Epithelial cell of proximal tubule (primary cell): ENCODE results near the gene SLC38A1. TPM values are rescaled to one million over a fixed set of nuclear protein-coding genes. Genes with fewer than 3 reads are reported as not detected.
"Not testable (repeated sequence)": the region's sequence is repeated elsewhere in the genome, so short reads cannot be mapped to it uniquely, and the experiment has no call there.

ENCODE experiments used
- DNase-seq: peaks from one replicate; pipeline ENCODE4 v3.0.0-alpha.2; 2011; ENCODE audit warnings: low read depth
- H3K4me3 ChIP-seq: 2 replicates; pipeline ENCODE4 v1.5.1; 2011; ENCODE audit warnings: low read depth, mild to moderate bottlenecking, low read length
- CTCF ChIP-seq: conservative IDR thresholded peaks from 2 replicates; pipeline ENCODE4 v1.5.1; 2012; ENCODE audit warnings: low read depth, mild to moderate bottlenecking, low read length
- total RNA-seq: library from RNA; depleted of rRNA; stranded (reverse); fragments of >200 nt; gene quantifications from 2 replicates; pipeline ENCODE4 v1.2.3, GENCODE V29; 2015

SLC38A1 gene
- total RNA-seq, 1 donor from 2014 or later, result 73.1 TPM

GRCh38 chr12:46206471-46206870 lies 62.4 kb downstream of the SLC38A1 start:
- TF ChIP-seq CTCF, result no peak
- no peak for DNase-seq
- no peak overlapping the region for H3K4me3 ChIP-seq

GRCh38 chr12:46205294-46205693 lies 63.5 kb downstream of the SLC38A1 start:
- TF ChIP-seq CTCF, result no peak
- H3K4me3 ChIP-seq, result no peak overlapping the region
- DNase-seq, result no peak

GRCh38 chr12:46201284-46201789 lies 67.5 kb downstream of the SLC38A1 start:
- no peak for DNase-seq
- no peak for TF ChIP-seq CTCF
- H3K4me3 ChIP-seq, result no peak overlapping the region

GRCh38 chr12:46200551-46200950 lies 68.3 kb downstream of the SLC38A1 start:
- no peak for TF ChIP-seq CTCF
- DNase-seq, result no peak
- H3K4me3 ChIP-seq, result no peak overlapping the region

GRCh38 chr12:46198913-46199312 lies 69.9 kb downstream of the SLC38A1 start:
- TF ChIP-seq CTCF, result no peak
- DNase-seq, result no peak

GRCh38 chr12:46197883-46198282 lies 71.0 kb downstream of the SLC38A1 start:
- no peak for TF ChIP-seq CTCF
- no peak overlapping the region for H3K4me3 ChIP-seq
- DNase-seq, result no peak

More at GRCh38 chr12:46198913-46199312, 69.9 kb downstream of the SLC38A1 start:
- H3K4me3 ChIP-seq, result no peak overlapping the region

GRCh38 chr12:46190533-46190932 lies 78.3 kb downstream of the SLC38A1 start:
- not testable (repeated sequence) for DNase-seq, H3K4me3 ChIP-seq

GRCh38 chr12:46188170-46188569 lies 80.7 kb downstream of the SLC38A1 start:
- TF ChIP-seq CTCF, result no peak
- DNase-seq, result no peak
- no peak overlapping the region for H3K4me3 ChIP-seq
